Measurements from ENCODE around the gene ZPLD1.

- TF ChIP-seq, protein P1, sequence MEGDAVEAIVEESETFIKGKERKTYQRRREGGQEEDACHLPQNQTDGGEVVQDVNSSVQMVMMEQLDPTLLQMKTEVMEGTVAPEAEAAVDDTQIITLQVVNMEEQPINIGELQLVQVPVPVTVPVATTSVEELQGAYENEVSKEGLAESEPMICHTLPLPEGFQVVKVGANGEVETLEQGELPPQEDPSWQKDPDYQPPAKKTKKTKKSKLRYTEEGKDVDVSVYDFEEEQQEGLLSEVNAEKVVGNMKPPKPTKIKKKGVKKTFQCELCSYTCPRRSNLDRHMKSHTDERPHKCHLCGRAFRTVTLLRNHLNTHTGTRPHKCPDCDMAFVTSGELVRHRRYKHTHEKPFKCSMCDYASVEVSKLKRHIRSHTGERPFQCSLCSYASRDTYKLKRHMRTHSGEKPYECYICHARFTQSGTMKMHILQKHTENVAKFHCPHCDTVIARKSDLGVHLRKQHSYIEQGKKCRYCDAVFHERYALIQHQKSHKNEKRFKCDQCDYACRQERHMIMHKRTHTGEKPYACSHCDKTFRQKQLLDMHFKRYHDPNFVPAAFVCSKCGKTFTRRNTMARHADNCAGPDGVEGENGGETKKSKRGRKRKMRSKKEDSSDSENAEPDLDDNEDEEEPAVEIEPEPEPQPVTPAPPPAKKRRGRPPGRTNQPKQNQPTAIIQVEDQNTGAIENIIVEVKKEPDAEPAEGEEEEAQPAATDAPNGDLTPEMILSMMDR (IDR thresholded peaks at IDR 0.05), result no peak
- TF ChIP-seq POLR2A (IDR thresholded peaks at IDR 0.05) (no peak), POLR2AphosphoS5 (IDR thresholded peaks at IDR 0.05) (no peak)
These were observed 35.3 kb downstream of the ZPLD1 start for GRCh38 chr3:102470066-102470465.

All from prostate gland (tissue), 2 donors.